ENCODE data around the gene FNDC3B.

The FNDC3B gene

GRCh38 chr3:172056416-172056815 is 17.0 kb downstream of the FNDC3B start:
- no peak for DNase-seq

- DNase-seq = peak in 1 of 2 donors; percentile 24
Observed at GRCh38 chr3:172057059-172057458, 17.7 kb downstream of the FNDC3B start.

GRCh38 chr3:172057624-172058327 is 18.4 kb downstream of the FNDC3B start:
- no peak for DNase-seq

- no peak for DNase-seq
Observed at GRCh38 chr3:172059532-172059931, 20.2 kb downstream of the FNDC3B start.

- DNase-seq = no peak
Observed at GRCh38 chr3:172060234-172060633, 20.9 kb downstream of the FNDC3B start.

- DNase-seq = peak; percentile 70 to 82
Observed at GRCh38 chr3:172061724-172062184, 22.4 kb downstream of the FNDC3B start.

GRCh38 chr3:172062761-172063160 is 23.4 kb downstream of the FNDC3B start:
- no peak for DNase-seq

GRCh38 chr3:172063456-172064432 is 24.4 kb downstream of the FNDC3B start:
- no peak for DNase-seq

- no peak for DNase-seq
Observed at GRCh38 chr3:172065527-172065926, 26.1 kb downstream of the FNDC3B start.

GRCh38 chr3:172065967-172066762 is 26.8 kb downstream of the FNDC3B start:
- DNase-seq = no peak

GRCh38 chr3:172066880-172067796 is 27.8 kb downstream of the FNDC3B start:
- DNase-seq = no peak

- no peak for DNase-seq
Observed at GRCh38 chr3:172067837-172068440, 28.6 kb downstream of the FNDC3B start.

- DNase-seq = no peak
Observed at GRCh38 chr3:172068977-172069376, 29.6 kb downstream of the FNDC3B start.

- DNase-seq = no peak
Observed at GRCh38 chr3:172069478-172069877, 30.1 kb downstream of the FNDC3B start.

GRCh38 chr3:172070269-172070668 is 30.9 kb downstream of the FNDC3B start:
- no peak for DNase-seq

- DNase-seq = no peak
Observed at GRCh38 chr3:172070802-172071201, 31.4 kb downstream of the FNDC3B start.

GRCh38 chr3:172071780-172072330 is 32.5 kb downstream of the FNDC3B start:
- no peak for DNase-seq

- no peak for DNase-seq
Observed at GRCh38 chr3:172072543-172072942, 33.2 kb downstream of the FNDC3B start.

GRCh38 chr3:172073262-172073915 is 34.0 kb downstream of the FNDC3B start:
- DNase-seq = peak in 1 of 2 donors; percentile 33

GRCh38 chr3:172074032-172074431 is 34.7 kb downstream of the FNDC3B start:
- no peak for DNase-seq

Measured in inflammatory macrophage (primary cell).